Measurements from ENCODE around the gene EIF6. TPM values are rescaled to one million over a fixed set of nuclear protein-coding genes. Genes with fewer than 3 reads are reported as not detected.

Gene EIF6
- total and polyA plus RNA-seq, 2 of the 8 experiments (the other 6 are each of a cell fraction or from before 2014, with no cell fraction given) = 184 to 319 TPM

DNA sequence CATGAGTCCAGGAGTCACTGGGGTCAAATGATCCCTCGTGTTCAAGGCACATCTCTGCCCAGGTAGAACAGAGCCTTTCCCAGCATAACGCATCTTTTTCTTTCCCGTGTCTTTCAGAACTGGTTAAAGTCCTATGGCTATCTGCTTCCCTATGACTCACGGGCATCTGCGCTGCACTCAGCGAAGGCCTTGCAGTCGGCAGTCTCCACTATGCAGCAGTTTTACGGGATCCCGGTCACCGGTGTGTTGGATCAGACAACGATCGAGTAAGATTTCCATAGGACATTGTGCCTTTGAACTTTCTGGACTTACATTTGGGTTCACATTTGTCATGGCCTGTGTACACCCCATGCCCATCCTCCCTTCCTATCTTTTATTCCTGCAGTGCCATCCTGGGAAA lies 37.8 kb downstream of the EIF6 start (continued):
- TF ChIP-seq PHF8 (conservative IDR thresholded peaks at IDR 0.05; ENCODE audit: low read depth, low read length) (no peak), BACH1 (IDR thresholded peaks at IDR 0.05; ENCODE audit: low read length) (no peak), JUN (IDR thresholded peaks at IDR 0.05; ENCODE audit: low read depth, low read length) (no peak), POLR2AphosphoS5 (IDR thresholded peaks at IDR 0.05; ENCODE audit: low read depth, low read length) (no peak), BCL11A (IDR thresholded peaks at IDR 0.05; ENCODE audit: low read depth in 2 of 2, low read length in 2 of 2) (no peak)
- TF ChIP-seq, protein P1, sequence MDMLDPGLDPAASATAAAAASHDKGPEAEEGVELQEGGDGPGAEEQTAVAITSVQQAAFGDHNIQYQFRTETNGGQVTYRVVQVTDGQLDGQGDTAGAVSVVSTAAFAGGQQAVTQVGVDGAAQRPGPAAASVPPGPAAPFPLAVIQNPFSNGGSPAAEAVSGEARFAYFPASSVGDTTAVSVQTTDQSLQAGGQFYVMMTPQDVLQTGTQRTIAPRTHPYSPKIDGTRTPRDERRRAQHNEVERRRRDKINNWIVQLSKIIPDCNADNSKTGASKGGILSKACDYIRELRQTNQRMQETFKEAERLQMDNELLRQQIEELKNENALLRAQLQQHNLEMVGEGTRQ (IDR thresholded peaks at IDR 0.05; ENCODE audit: low read length) = no peak
- TF ChIP-seq, protein P2, sequence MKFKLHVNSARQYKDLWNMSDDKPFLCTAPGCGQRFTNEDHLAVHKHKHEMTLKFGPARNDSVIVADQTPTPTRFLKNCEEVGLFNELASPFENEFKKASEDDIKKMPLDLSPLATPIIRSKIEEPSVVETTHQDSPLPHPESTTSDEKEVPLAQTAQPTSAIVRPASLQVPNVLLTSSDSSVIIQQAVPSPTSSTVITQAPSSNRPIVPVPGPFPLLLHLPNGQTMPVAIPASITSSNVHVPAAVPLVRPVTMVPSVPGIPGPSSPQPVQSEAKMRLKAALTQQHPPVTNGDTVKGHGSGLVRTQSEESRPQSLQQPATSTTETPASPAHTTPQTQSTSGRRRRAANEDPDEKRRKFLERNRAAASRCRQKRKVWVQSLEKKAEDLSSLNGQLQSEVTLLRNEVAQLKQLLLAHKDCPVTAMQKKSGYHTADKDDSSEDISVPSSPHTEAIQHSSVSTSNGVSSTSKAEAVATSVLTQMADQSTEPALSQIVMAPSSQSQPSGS (IDR thresholded peaks at IDR 0.05; ENCODE audit: low read length) = no peak

Data from H1 (cell line).